ENCODE measurements around the gene STAB2. TPM values are rescaled to one million over a fixed set of nuclear protein-coding genes. Genes with fewer than 3 reads are reported as not detected.

The STAB2 gene
- polyA plus RNA-seq, 1 of the 3 experiments (the other 2 are of a cell fraction) = not detected

- TF ChIP-seq RCOR1 (IDR thresholded peaks at IDR 0.05; ENCODE audit: low read length) (no peak), USF1 (IDR thresholded peaks at IDR 0.05; ENCODE audit: borderline replicate concordance, low read depth) (no peak), FOXJ3 (CRISPR knock-in tag; IDR thresholded peaks at IDR 0.05) (no peak), TAF1 (IDR thresholded peaks at IDR 0.05; ENCODE audit: borderline replicate concordance, low read depth, low read length) (no peak), YY1 (IDR thresholded peaks at IDR 0.05; ENCODE audit: low read depth) (no peak), ELF1 (IDR thresholded peaks at IDR 0.05) (no peak), TEAD4 (IDR thresholded peaks at IDR 0.05; ENCODE audit: borderline replicate concordance, insufficient read depth) (no peak), POLR2AphosphoS5 (IDR thresholded peaks at IDR 0.05; ENCODE audit: low read depth, low read length) (no peak), JUND (IDR thresholded peaks at IDR 0.05) (no peak), PBX3 (IDR thresholded peaks at IDR 0.05) (no peak)
- CTCF ChIA-PET = interaction anchor here (1.5 kb wide), 1 partner anchor 16 kb away, joined by 5 read pairs; no protein-coding TSS in a partner anchor
These were observed 148.2 kb downstream of the STAB2 start for GRCh38 chr12:103735291-103735690.

GRCh38 chr12:103736572-103736971 lies 149.5 kb downstream of the STAB2 start:
- H3K36me3 ChIP-seq (replicated peaks in 1 of 2; ENCODE audit: control insufficient read depth in 1 of 2, insufficient read depth in 2 of 2, low read length in 1 of 2) = no peaks in the 10 kb centered on the region
- no peak for TF ChIP-seq YY1 (IDR thresholded peaks at IDR 0.05; ENCODE audit: low read depth)
- TF ChIP-seq GABPA (IDR thresholded peaks at IDR 0.05; ENCODE audit: low read depth) = no peak
- no peak for TF ChIP-seq MXI1 (IDR thresholded peaks at IDR 0.05; ENCODE audit: low read depth, low read length)
- TF ChIP-seq JUND (IDR thresholded peaks at IDR 0.05) = no peak
- TF ChIP-seq USF1 (IDR thresholded peaks at IDR 0.05; ENCODE audit: borderline replicate concordance, low read depth) = no peak
- TF ChIP-seq RXRA (IDR thresholded peaks at IDR 0.05; ENCODE audit: borderline replicate concordance, low read depth) = no peak
- no peak for TF ChIP-seq IRF3 (IDR thresholded peaks at IDR 0.05; ENCODE audit: low read depth, low read length)
- no peak for TF ChIP-seq EP300 (IDR thresholded peaks at IDR 0.05; ENCODE audit: borderline replicate concordance in 1 of 2, low read depth in 1 of 2, low read length in 1 of 2)
- TF ChIP-seq CHD2 (IDR thresholded peaks at IDR 0.05; ENCODE audit: low read length, partially characterized antibody) = no peak
- H4K20me1 ChIP-seq (ENCODE audit: insufficient read depth) = no peaks in the 10 kb centered on the region
- WGBS (ENCODE audit: low lambda C conversion rate) = 67% methylated on average over 1 of the region's 1 CpG
- no peak for DNase-seq
- peaks cover 11% of the 10 kb centered on the region; the same call in 1 of the 2 replicates for H3K27me3 ChIP-seq (ENCODE audit: insufficient read depth)
- H3K9me2 ChIP-seq = no peaks in the 10 kb centered on the region
- no peak overlapping the region for H3K27ac ChIP-seq (ENCODE audit: low read depth in 2 of 2, low read length in 1 of 2)
- ChIA-PET POLR2A (no interaction called here), CTCF (interaction anchor here (1.5 kb wide), 1 partner anchor 15 kb away, joined by 5 read pairs; no protein-coding TSS in a partner anchor)
- no peak overlapping the region for H3K9ac ChIP-seq
- no peaks in the 10 kb centered on the region for H3K4me1 ChIP-seq (ENCODE audit: control insufficient read depth in 1 of 2, insufficient read depth in 2 of 2, low read depth in 1 of 2, low read length in 1 of 2)
- H3K79me2 ChIP-seq (ENCODE audit: insufficient read depth) = no peaks in the 10 kb centered on the region
- no peak overlapping the region for H2AFZ ChIP-seq (ENCODE audit: low read depth)
- H3K9me3 ChIP-seq = no peaks in the 10 kb centered on the region
- H3K4me2 ChIP-seq = no peak overlapping the region
- H3F3A ChIP-seq (replicated peaks; ENCODE audit: insufficient read depth) = no peaks in the 10 kb centered on the region
- H3K4me3 ChIP-seq (ENCODE audit: low read depth in 2 of 2, low read length in 1 of 2) = no peak overlapping the region

More at GRCh38 chr12:103735291-103735690, 148.2 kb downstream of the STAB2 start:
- H3K79me2 ChIP-seq (ENCODE audit: insufficient read depth) = no peaks in the 10 kb centered on the region
- no peak overlapping the region for H3K27ac ChIP-seq (ENCODE audit: low read depth in 2 of 2, low read length in 1 of 2)
- no peaks in the 10 kb centered on the region for H4K20me1 ChIP-seq (ENCODE audit: insufficient read depth)
- H2AFZ ChIP-seq (ENCODE audit: low read depth) = no peak overlapping the region
- peaks cover 11% of the 10 kb centered on the region; the same call in 1 of the 2 replicates for H3K27me3 ChIP-seq (ENCODE audit: insufficient read depth)
- POLR2A ChIA-PET = no interaction called here
- H3K4me3 ChIP-seq (ENCODE audit: low read depth in 2 of 2, low read length in 1 of 2) = no peak overlapping the region
- H3K4me2 ChIP-seq = no peak overlapping the region
- H3K9me2 ChIP-seq = no peaks in the 10 kb centered on the region
- H3K36me3 ChIP-seq (replicated peaks in 1 of 2; ENCODE audit: control insufficient read depth in 1 of 2, insufficient read depth in 2 of 2, low read length in 1 of 2) = no peaks in the 10 kb centered on the region
- no peak overlapping the region for H3K9ac ChIP-seq
- no peak for DNase-seq
- no peaks in the 10 kb centered on the region for H3K9me3 ChIP-seq
- WGBS (ENCODE audit: low lambda C conversion rate) = 39% methylated on average over 8 of the region's 8 CpGs
- H3K4me1 ChIP-seq (ENCODE audit: control insufficient read depth in 1 of 2, insufficient read depth in 2 of 2, low read depth in 1 of 2, low read length in 1 of 2) = no peaks in the 10 kb centered on the region
- H3F3A ChIP-seq (replicated peaks; ENCODE audit: insufficient read depth) = no peaks in the 10 kb centered on the region

Measured in SK-N-SH (cell line).